ENCODE measurements around the gene TPST2. TPM values are rescaled to one million over a fixed set of nuclear protein-coding genes. Genes with fewer than 3 reads are reported as not detected.

Gene TPST2
- total RNA-seq, 2 experiments from 2014 or later: 7.2 to 7.4 TPM

DNA sequence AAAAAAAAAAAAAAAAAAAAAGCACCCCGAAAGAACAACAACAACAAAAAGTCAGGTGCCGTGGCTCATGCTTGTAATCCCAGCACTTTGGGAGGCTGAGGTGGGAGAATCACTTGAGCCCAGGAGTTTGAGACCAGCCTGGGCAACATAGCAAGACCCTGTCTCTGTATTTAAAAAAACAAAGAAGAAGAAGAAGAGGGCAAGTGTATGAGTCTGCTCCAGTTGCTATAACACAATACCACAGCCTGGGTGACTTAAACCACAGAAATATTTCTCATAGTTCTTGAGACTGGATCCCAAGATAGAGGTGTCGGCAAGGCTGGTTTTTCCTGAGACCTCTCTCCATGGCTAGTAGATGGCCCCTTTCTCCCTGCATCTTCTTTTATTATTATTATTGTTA lies 44.3 kb upstream of the TPST2 start:
- H3K27me3 Mint-ChIP-seq: no peaks in the 10 kb centered on the region
- intact Hi-C loops (cut with DNase I, micrococcal nuclease): no loop called here
- H3K27ac Mint-ChIP-seq: no peak overlapping the region
- CTCF ChIA-PET: no interaction called here
- TF ChIP-seq CTCF (IDR thresholded peaks at IDR 0.05): no peak
- H3K36me3 Mint-ChIP-seq (ENCODE audit: low read depth): no peaks in the 10 kb centered on the region
- DNase-seq (no peak), ATAC-seq (ENCODE audit: poor library complexity) (no peak)
- no peaks in the 10 kb centered on the region for H3K36me3 ChIP-seq (ENCODE audit: insufficient read depth, low read length)
- no peak overlapping the region for H3K4me3 Mint-ChIP-seq
- POLR2A ChIA-PET: no interaction called here
- H3K4me1 ChIP-seq (ENCODE audit: insufficient read depth, low read length): no peaks in the 10 kb centered on the region
- no peak overlapping the region for H3K4me3 ChIP-seq (ENCODE audit: low read length)
- H3K27ac ChIP-seq (ENCODE audit: low read depth in 1 of 2, low read length in 2 of 2): no peak overlapping the region
- H3K27me3 ChIP-seq (ENCODE audit: control insufficient read depth in 1 of 2, insufficient read depth in 2 of 2, low read length in 2 of 2): no peaks in the 10 kb centered on the region
- H3K4me1 Mint-ChIP-seq (ENCODE audit: low read depth): no peaks in the 10 kb centered on the region
- H3K9me3 ChIP-seq (ENCODE audit: control insufficient read depth in 1 of 2, insufficient read depth in 1 of 2, low read length in 2 of 2): peaks cover 0 to 4% of the 10 kb centered on the region in 2 experiments
- no peaks in the 10 kb centered on the region for H3K9me3 Mint-ChIP-seq

DNA sequence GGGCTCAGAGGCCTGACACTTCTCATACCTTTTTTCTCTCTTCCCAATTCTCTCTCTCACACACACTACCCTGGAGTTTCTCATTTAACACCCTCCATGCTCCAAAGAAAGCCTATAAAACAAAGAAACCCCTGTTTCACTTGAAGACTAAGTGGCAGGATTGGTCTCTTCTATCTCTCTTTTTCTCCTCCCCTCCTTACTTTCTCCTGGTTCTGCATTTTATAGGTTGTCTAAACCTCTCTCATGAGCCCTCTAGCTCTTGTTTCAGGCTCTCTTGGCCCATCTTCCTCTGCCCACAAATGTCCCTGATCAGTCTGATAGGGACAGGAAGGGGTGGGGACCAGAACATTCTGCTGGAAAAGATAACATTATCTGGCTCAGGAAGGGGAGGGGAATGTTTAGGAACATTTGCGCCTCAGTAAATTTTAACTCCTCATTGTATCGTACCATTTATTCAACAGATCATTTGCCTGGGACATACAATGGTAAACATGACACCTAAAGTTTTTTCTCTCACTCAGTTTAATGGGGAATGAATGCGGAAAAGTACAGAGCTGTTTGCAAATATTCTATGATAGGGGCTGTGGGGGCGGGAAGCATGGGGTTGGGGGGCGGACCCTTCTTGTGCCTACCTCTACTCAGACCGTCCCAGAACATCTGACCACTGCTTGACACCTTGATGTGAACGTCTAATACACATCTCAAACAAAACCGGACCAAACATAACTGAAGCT lies 42.7 kb upstream of the TPST2 start:
- DNase-seq: no peak
- intact Hi-C loops (cut with DNase I, micrococcal nuclease): no loop called here
- H3K27me3 Mint-ChIP-seq: no peaks in the 10 kb centered on the region
- no peaks in the 10 kb centered on the region for H3K36me3 ChIP-seq (ENCODE audit: insufficient read depth, low read length)
- ChIA-PET CTCF (no interaction called here), POLR2A (no interaction called here)
- TF ChIP-seq CTCF (IDR thresholded peaks at IDR 0.05): no peak
- H3K27ac Mint-ChIP-seq: no peak overlapping the region
- no peak overlapping the region for H3K4me3 Mint-ChIP-seq
- no peaks in the 10 kb centered on the region for H3K9me3 Mint-ChIP-seq
- no peaks in the 10 kb centered on the region for H3K4me1 Mint-ChIP-seq (ENCODE audit: low read depth)
- no peaks in the 10 kb centered on the region for H3K27me3 ChIP-seq (ENCODE audit: control insufficient read depth in 1 of 2, insufficient read depth in 2 of 2, low read length in 2 of 2)
- H3K4me1 ChIP-seq (ENCODE audit: insufficient read depth, low read length): no peaks in the 10 kb centered on the region
- no peaks in the 10 kb centered on the region for H3K36me3 Mint-ChIP-seq (ENCODE audit: low read depth)
- no peak overlapping the region for H3K27ac ChIP-seq (ENCODE audit: low read depth in 1 of 2, low read length in 2 of 2)
- ATAC-seq (ENCODE audit: poor library complexity): no peak
- H3K9me3 ChIP-seq (ENCODE audit: control insufficient read depth in 1 of 2, insufficient read depth in 1 of 2, low read length in 2 of 2): peaks cover 0 to 4% of the 10 kb centered on the region in 2 experiments
- H3K4me3 ChIP-seq (ENCODE audit: low read length): no peak overlapping the region

- Histone ChIP-seq H3K27ac (ENCODE audit: low read depth in 1 of 2, low read length in 2 of 2) (no peak overlapping the region), H3K36me3 (ENCODE audit: insufficient read depth, low read length) (no peaks in the 10 kb centered on the region), H3K27me3 (ENCODE audit: control insufficient read depth in 1 of 2, insufficient read depth in 2 of 2, low read length in 2 of 2) (no peaks in the 10 kb centered on the region), H3K4me1 (ENCODE audit: insufficient read depth, low read length) (no peaks in the 10 kb centered on the region), H3K4me3 (ENCODE audit: low read length) (no peak overlapping the region), H3K9me3 (ENCODE audit: control insufficient read depth in 1 of 2, insufficient read depth in 1 of 2, low read length in 2 of 2) (peaks cover 0 to 4% of the 10 kb centered on the region in 2 experiments)
- no peak for DNase-seq
- no peak for TF ChIP-seq CTCF (IDR thresholded peaks at IDR 0.05)
- Mint-ChIP-seq H3K36me3 (ENCODE audit: low read depth) (no peaks in the 10 kb centered on the region), H3K4me1 (ENCODE audit: low read depth) (no peaks in the 10 kb centered on the region), H3K27ac (no peak overlapping the region), H3K27me3 (no peaks in the 10 kb centered on the region), H3K9me3 (no peaks in the 10 kb centered on the region), H3K4me3 (no peak overlapping the region)
- ATAC-seq (ENCODE audit: poor library complexity): no peak
- POLR2A ChIA-PET: no interaction called here
- intact Hi-C loops (cut with DNase I, micrococcal nuclease): no loop called here
- CTCF ChIA-PET: no interaction called here
These were observed 41.4 kb upstream of the TPST2 start for GRCh38 chr22:26631282-26631681.
